Measurements from ENCODE around the gene DDX39B.

The DDX39B gene

DNA sequence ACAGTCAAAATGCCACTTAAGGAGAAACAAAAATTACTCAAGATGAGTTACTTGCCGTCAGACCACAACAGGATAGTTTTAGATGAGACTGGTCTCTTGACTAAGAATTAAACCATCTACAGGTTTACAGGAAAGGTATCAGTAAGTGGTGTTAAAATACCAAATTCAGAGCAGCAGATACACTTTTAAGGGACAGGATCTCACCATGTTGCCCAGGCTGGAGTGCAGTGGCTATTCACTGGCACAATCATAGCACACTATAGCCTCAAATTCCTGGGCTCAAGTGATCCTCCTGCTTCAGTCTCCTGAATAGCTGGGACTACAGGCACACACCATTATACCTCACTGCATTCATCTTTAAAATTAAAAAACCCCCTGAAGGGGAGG, 8.4 kb downstream of the DDX39B start:
- no peak for DNase-seq (ENCODE audit: low read depth, low spot score)
- CTCF ChIA-PET = interaction anchor here (1.3 kb wide), 1 partner anchor 13 kb away, joined by 4 read pairs; the partner anchor contains the start of gene ATP6V1G2
- no peak for TF ChIP-seq CTCF (IDR thresholded peaks at IDR 0.05; ENCODE audit: insufficient read depth, low read length, missing control alignments)
- POLR2A ChIA-PET = no interaction called here
- no peak overlapping the region for H3K4me3 ChIP-seq (ENCODE audit: low read depth, low read length)

DNA sequence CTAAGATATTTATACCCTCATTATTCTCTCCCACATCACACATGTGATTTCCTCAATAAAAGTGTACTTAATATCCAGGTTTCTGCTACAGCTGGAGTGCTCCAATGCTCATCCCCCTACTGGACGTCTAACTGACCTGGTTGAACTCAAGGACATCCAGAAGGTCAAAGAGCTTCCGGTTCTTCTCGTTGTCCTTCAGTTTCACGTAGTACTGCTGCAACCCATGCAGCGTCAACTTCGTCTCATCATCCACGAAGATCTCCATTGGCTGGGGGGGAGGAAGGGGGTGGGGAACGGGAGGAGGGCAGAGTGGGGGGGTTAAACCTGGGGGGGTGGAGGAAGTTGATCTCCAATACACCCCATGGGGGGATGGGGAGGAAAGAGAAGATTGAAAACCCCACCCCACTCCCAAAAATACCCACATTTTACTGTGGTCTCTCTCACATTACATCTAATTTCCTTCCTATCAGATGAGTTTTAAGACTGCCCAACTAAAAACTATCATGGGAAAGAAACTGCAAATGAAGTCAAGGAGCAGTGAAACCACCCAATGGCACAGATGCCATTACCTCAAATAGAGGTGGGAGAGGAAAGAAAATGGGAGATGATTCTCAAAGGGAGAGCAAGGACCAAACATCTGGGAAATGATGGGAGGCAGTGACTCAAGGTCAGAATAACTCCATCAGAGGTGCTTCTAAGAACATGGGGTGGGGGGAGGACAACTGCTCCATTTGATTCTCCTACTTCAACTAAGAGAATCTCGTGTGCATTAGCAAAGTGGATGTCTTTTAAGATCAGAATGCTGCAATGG, 9.0 kb downstream of the DDX39B start:
- CTCF ChIA-PET = interaction anchor here (1.0 kb wide), 1 partner anchor 66 kb away, joined by 4 read pairs; no protein-coding TSS in a partner anchor
- DNase-seq (ENCODE audit: low read depth, low spot score) = no peak
- TF ChIP-seq CTCF (IDR thresholded peaks at IDR 0.05; ENCODE audit: insufficient read depth, low read length, missing control alignments) = no peak
- POLR2A ChIA-PET = no interaction called here
- no peak overlapping the region for H3K4me3 ChIP-seq (ENCODE audit: low read depth, low read length)

- TF ChIP-seq CTCF (IDR thresholded peaks at IDR 0.05; ENCODE audit: insufficient read depth, low read length, missing control alignments) = no peak
- ChIA-PET CTCF (interaction anchor here (1.0 to 1.4 kb wide), 2 partner anchors 66 kb away, joined by 4 to 8 read pairs; no protein-coding TSS in a partner anchor), POLR2A (interaction anchor here (1.0 kb wide), 2 partner anchors 10 to 15 kb away, joined by 3 to 8 read pairs; partner anchors contain the start of gene DDX39B)
- no peak overlapping the region for H3K4me3 ChIP-seq (ENCODE audit: low read depth, low read length)
- no peak for DNase-seq (ENCODE audit: low read depth, low spot score)
Measured at GRCh38 chr6:31531771-31532643, 9.8 kb downstream of the DDX39B start.

DNA sequence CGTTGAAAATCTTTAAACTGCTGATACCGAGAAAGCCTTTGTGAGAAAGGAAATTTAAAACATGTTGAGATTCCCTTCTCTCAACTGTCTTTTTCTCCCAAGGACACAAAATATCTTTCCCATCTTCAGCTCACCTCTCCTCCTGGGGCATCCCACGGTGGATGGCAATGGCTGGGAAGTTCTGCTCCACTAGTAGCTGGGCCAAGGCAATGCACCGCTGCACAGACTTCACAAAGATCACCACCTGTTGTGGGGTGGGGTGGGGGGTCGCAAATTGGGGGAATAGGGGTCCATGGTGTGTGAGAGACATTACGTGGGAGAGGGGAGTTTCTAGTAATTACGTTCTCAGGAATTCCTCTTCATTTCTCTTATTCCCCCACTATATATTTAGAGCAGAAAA, 10.6 kb downstream of the DDX39B start:
- no peak for TF ChIP-seq CTCF (IDR thresholded peaks at IDR 0.05; ENCODE audit: insufficient read depth, low read length, missing control alignments)
- POLR2A ChIA-PET = interaction anchor here (1.0 kb wide), 2 partner anchors 10 to 14 kb away, joined by 3 to 8 read pairs; partner anchors contain the start of gene DDX39B
- no peak overlapping the region for H3K4me3 ChIP-seq (ENCODE audit: low read depth, low read length)
- CTCF ChIA-PET = interaction anchor here (1.3 to 1.4 kb wide), 2 partner anchors 10 to 67 kb away, joined by 3 to 8 read pairs; partner anchors contain the start of gene DDX39B
- no peak for DNase-seq (ENCODE audit: low read depth, low spot score)

DNA sequence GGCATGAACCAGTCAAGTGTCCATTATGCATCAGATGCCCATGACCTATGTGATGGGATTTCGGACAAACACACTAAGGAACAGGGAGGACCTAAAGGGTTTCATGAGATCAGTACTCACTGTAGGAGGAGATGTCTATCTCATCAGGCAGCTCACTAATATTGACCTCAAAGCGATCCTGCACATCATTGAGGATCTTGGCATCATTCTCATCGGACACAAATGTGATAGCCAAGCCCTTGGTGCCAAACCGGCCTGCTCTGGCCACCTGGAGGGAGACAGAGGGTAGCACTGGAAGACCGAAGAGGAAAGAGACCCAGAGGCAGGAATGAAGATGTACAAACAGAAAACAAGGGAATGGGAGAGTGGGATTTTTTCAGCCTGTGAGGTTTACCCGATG, 11.1 kb downstream of the DDX39B start:
- ChIA-PET POLR2A (no interaction called here), CTCF (interaction anchor here (1.3 to 1.4 kb wide), 2 partner anchors 11 to 67 kb away, joined by 3 to 8 read pairs; partner anchors contain the start of gene DDX39B)
- H3K4me3 ChIP-seq (ENCODE audit: low read depth, low read length) = no peak overlapping the region
- DNase-seq (ENCODE audit: low read depth, low spot score) = no peak
- TF ChIP-seq CTCF (IDR thresholded peaks at IDR 0.05; ENCODE audit: insufficient read depth, low read length, missing control alignments) = no peak

All from AG04449 (cell line).